HCT116 (cell line): ENCODE data around the gene ANKRD9. TPM values are rescaled to one million over a fixed set of nuclear protein-coding genes. Genes with fewer than 3 reads are reported as not detected.

Experiments used
- ATAC-seq: fragments of 200-7000 bp; cut with Tn5 transposase; 2 replicates; pipeline ENCODE4 v1.9.1; 2020; ENCODE audit warnings: mild to moderate bottlenecking, moderate library complexity
- BruUV-seq: library from RNA; stranded (reverse); fragments of 400-500 nt; replicated peaks from 2 replicates; lab custom pipeline; 2021; lab: Mats Ljungman, UMichigan
- CTCF ChIA-PET: fragments of 300-600 bp; sonication (Branson Sonifier 250); formaldehyde crosslinking; loops from one replicate; lab custom pipeline; 2021; ENCODE audit warnings: antibody characterized with exemption; lab: Charles Lee
- POLR2A ChIA-PET: fragments of 300-600, 350-600 bp; sonication (Branson Sonifier 250); formaldehyde crosslinking; loops from one replicate; lab custom pipeline; 2021; ENCODE audit warnings: antibody characterized with exemption; lab: Charles Lee
- RAD21 ChIA-PET, 2 experiments: fragments of 300-600 bp; sonication (Branson Sonifier 250); formaldehyde crosslinking; loops; one replicate each; lab custom pipeline; 2023; ENCODE audit warnings: low total read pairs in 2 of 2; ENCODE audit not compliant: uncharacterized antibody in 2 of 2, unreplicated experiment in 2 of 2, low non-redundant PET in 1 of 2; lab: Charles Lee
- DNase-seq: peaks from one replicate; pipeline ENCODE4 v3.0.0-alpha.2; 2010; ENCODE audit warnings: low read depth, low spot score
- H2AFZ ChIP-seq: fragments of 200-600 bp; shearing (Covaris generic), sonication (generic); 2 replicates; pipeline ENCODE4 v1.6.1; 2017; ENCODE audit warnings: low read depth, mixed run types, mixed read lengths, antibody characterized with exemption, low read length; ENCODE audit not compliant: poor library complexity, severe bottlenecking
- H3K27ac ChIP-seq: 2 replicates; pipeline ENCODE4 v1.5.1; 2012; ENCODE audit warnings: low read depth, low read length
- H3K27me3 ChIP-seq: fragments of 200-600 bp; sonication (generic); 2 replicates; pipeline ENCODE4 v1.6.1; 2016; ENCODE audit warnings: mixed run types, low read length, mixed read lengths; ENCODE audit not compliant: insufficient read depth
- H3K36me3 ChIP-seq, 2 experiments: fragments of 200-500 bp in 1 of 2; fragments of 200-600 bp in 1 of 2; sonication (Bioruptor generic) in 1 of 2; sonication (generic) in 1 of 2; 2 replicates each; pipeline versions ENCODE4 v1.5.1 to v1.6.1; 2014 to 2016; ENCODE audit warnings: low read length in 2 of 2, inconsistent platforms in 1 of 2, mixed read lengths in 1 of 2, mixed run types in 1 of 2; ENCODE audit not compliant: insufficient read depth in 2 of 2, control insufficient read depth in 1 of 2
- H3K4me1 ChIP-seq, 2 experiments: fragments of 200-600 bp in 1 of 2; sonication (generic) in 1 of 2; 2 replicates each; pipeline versions ENCODE4 v1.5.1 to v1.6.1; 2012 to 2017; ENCODE audit warnings: low read length in 2 of 2, inconsistent platforms in 1 of 2, mild to moderate bottlenecking in 1 of 2, mixed read lengths in 1 of 2, mixed run types in 1 of 2, moderate library complexity in 1 of 2; ENCODE audit not compliant: insufficient read depth in 2 of 2, control insufficient read depth in 1 of 2
- H3K4me2 ChIP-seq: fragments of 200-600 bp; sonication (generic); 2 replicates; pipeline ENCODE4 v1.6.1; 2017; ENCODE audit warnings: mixed run types, low read length, mixed read lengths
- H3K4me3 ChIP-seq, 2 experiments: fragments of 200-600 bp in 1 of 2; sonication (generic) in 1 of 2; replicated peaks in 1 of 2; 2 replicates each; pipeline ENCODE4 v1.5.1; 2011 to 2016; ENCODE audit warnings: low read length in 2 of 2, control low read depth in 1 of 2, low read depth in 1 of 2, mild to moderate bottlenecking in 1 of 2, mixed read lengths in 1 of 2, mixed run types in 1 of 2
- H3K79me2 ChIP-seq: fragments of 200-600 bp; sonication (generic); 2 replicates; pipeline ENCODE4 v1.6.1; 2017; ENCODE audit warnings: mild to moderate bottlenecking, mixed run types, low read length, moderate library complexity, mixed read lengths; ENCODE audit not compliant: insufficient read depth
- H3K9ac ChIP-seq: fragments of 200-600 bp; sonication (generic); 2 replicates; pipeline ENCODE4 v1.6.1; 2016; ENCODE audit warnings: low read length, mixed read lengths
- H3K9me2 ChIP-seq: fragments of 200-600 bp; sonication (generic), shearing (Covaris generic); 2 replicates; pipeline ENCODE4 v1.6.1; 2017; ENCODE audit warnings: mixed run types, mild to moderate bottlenecking, moderate library complexity; ENCODE audit not compliant: insufficient read depth
- H3K9me3 ChIP-seq, 2 experiments: fragments of 200-500 bp in 1 of 2; fragments of 200-600 bp in 1 of 2; sonication (Bioruptor generic) in 1 of 2; sonication (generic) in 1 of 2; 2 replicates each; pipeline ENCODE4 v1.6.1; 2014 to 2017; ENCODE audit warnings: low read length in 2 of 2, mixed read lengths in 2 of 2, inconsistent platforms in 1 of 2, low read depth in 1 of 2, mild to moderate bottlenecking in 1 of 2, mixed run types in 1 of 2, moderate library complexity in 1 of 2; ENCODE audit not compliant: control insufficient read depth in 1 of 2, insufficient read depth in 1 of 2
- H4K20me1 ChIP-seq: fragments of 200-600 bp; sonication (generic), shearing (Covaris generic); 2 replicates; pipeline ENCODE4 v1.6.1; 2017; ENCODE audit warnings: mixed run types, mild to moderate bottlenecking, moderate library complexity; ENCODE audit not compliant: insufficient read depth
- ATF3 ChIP-seq: IDR thresholded peaks from 2 replicates; pipeline ENCODE4 v1.6.1; 2012
- CEBPB ChIP-seq: IDR thresholded peaks from 2 replicates; pipeline ENCODE4 v1.6.1; 2012; ENCODE audit warnings: low read depth
- ELF1 ChIP-seq: IDR thresholded peaks from 2 replicates; pipeline ENCODE4 v1.6.1; 2012; ENCODE audit warnings: low read depth, borderline replicate concordance
- JUND ChIP-seq: IDR thresholded peaks from 2 replicates; pipeline ENCODE4 v1.6.1; 2012
- MAX ChIP-seq: IDR thresholded peaks from 2 replicates; pipeline ENCODE4 v1.6.1; 2012
- POLR2A ChIP-seq: IDR thresholded peaks from 2 replicates; pipeline ENCODE4 v1.7.0; 2011; ENCODE audit warnings: borderline replicate concordance; ENCODE audit not compliant: insufficient read depth, insufficient read length; ENCODE audit errors: extremely low read depth
- POLR2AphosphoS5 ChIP-seq: IDR thresholded peaks from 2 replicates; pipeline ENCODE4 v1.6.1; 2011; ENCODE audit warnings: mild to moderate bottlenecking, low read depth, low read length, moderate library complexity
- SIN3A ChIP-seq: IDR thresholded peaks from 2 replicates; pipeline ENCODE4 v1.6.1; 2012; ENCODE audit warnings: low read depth
- SP1 ChIP-seq: IDR thresholded peaks from 2 replicates; pipeline ENCODE4 v1.6.1; 2012; ENCODE audit warnings: low read depth
- TCF7L2 ChIP-seq: IDR thresholded peaks from 2 replicates; pipeline ENCODE4 v1.7.0; 2011; ENCODE audit warnings: borderline replicate concordance, inconsistent platforms; ENCODE audit not compliant: insufficient read depth, insufficient read length; ENCODE audit errors: extremely low read depth
- ZFX ChIP-seq: fragments of 450-650 bp; IDR thresholded peaks from 2 replicates; pipeline ENCODE4 v1.6.1; 2017
- ZNF274 ChIP-seq: fragments of 200-500 bp; sonication (Bioruptor generic); IDR thresholded peaks from 2 replicates; pipeline ENCODE4 v1.6.1; 2014; ENCODE audit warnings: mild to moderate bottlenecking, low read depth, low read length, inconsistent platforms
- intact Hi-C: fragments of 100-400 bp; cut with micrococcal nuclease; formaldehyde crosslinking; loops from 2 replicates; pipeline ENCODE4 v1.10.0; 2022
- total RNA-seq: library from RNA; stranded (reverse); gene quantifications from one replicate; pipeline ENCODE4 v1.2.1, GENCODE V29; 2021; ENCODE audit not compliant: unreplicated experiment

The ANKRD9 gene
- total RNA-seq, 1 experiment from 2014 or later, result 29.0 TPM

GRCh38 chr14:102498678-102499265 lies 10.8 kb downstream of the ANKRD9 start:
- no peak for ATAC-seq
- H3K4me2 ChIP-seq, result no peak overlapping the region
- TF ChIP-seq SP1 (no peak), MAX (no peak), ZFX (no peak), SIN3A (no peak), POLR2AphosphoS5 (no peak), ZNF274 (no peak), CEBPB (no peak), TCF7L2 (no peak), ELF1 (no peak), ATF3 (no peak), POLR2A (no peak), JUND (no peak)
- TF ChIP-seq, all 23 proteins: peak for 0
- Histone ChIP-seq H3K27me3 (no peaks in the 10 kb centered on the region), H3K9ac (no peak overlapping the region), H3K9me2 (no peaks in the 10 kb centered on the region), H3K27ac (no peak overlapping the region), H4K20me1 (no peaks in the 10 kb centered on the region), H3K4me1 (no peaks in the 10 kb centered on the region), H3K79me2 (no peaks in the 10 kb centered on the region), H3K9me3 (no peaks in the 10 kb centered on the region), H3K36me3 (no peaks in the 10 kb centered on the region), H2AFZ (no peak overlapping the region), H3K4me3 (no peak overlapping the region)
- POLR2A ChIA-PET, result no interaction called here
- BruUV-seq, result no TSS peak
- DNase-seq, result no peak
- intact Hi-C loops, result no loop called here
- CTCF ChIA-PET, result no interaction called here
- RAD21 ChIA-PET, result interaction anchor here in 1 of 2 experiments (1.1 kb wide), 1 partner anchor 60 kb away, joined by 4 read pairs; no protein-coding TSS in a partner anchor
